GM12878 (cell line): ENCODE data around the gene ACTN3.

Source experiments
- CHD4 ChIP-seq: fragments of 200-600 bp; sonication (generic); IDR thresholded peaks from 2 replicates; pipeline ENCODE4 v1.6.1; 2016; ENCODE audit warnings: mild to moderate bottlenecking
- JUNB ChIP-seq: IDR thresholded peaks from 2 replicates; pipeline ENCODE4 v1.6.1; 2016; ENCODE audit warnings: antibody characterized with exemption, mild to moderate bottlenecking
- NRF1 ChIP-seq: conservative IDR thresholded peaks from 2 replicates; pipeline ENCODE4 v1.6.1; 2011; ENCODE audit warnings: mild to moderate bottlenecking, low read depth, low read length, improper control_type of control experiment
- TF ChIP-seq, protein P1 (sequence below): IDR thresholded peaks from 2 replicates; pipeline ENCODE4 v1.6.1; 2011; ENCODE audit warnings: low read depth, low read length, improper control_type of control experiment, borderline replicate concordance
- TF ChIP-seq, protein P2 (sequence below): fragments of 450-650 bp; IDR thresholded peaks from 2 replicates; pipeline ENCODE4 v1.6.1; 2017; ENCODE audit warnings: mild to moderate bottlenecking, moderate library complexity

DNA sequence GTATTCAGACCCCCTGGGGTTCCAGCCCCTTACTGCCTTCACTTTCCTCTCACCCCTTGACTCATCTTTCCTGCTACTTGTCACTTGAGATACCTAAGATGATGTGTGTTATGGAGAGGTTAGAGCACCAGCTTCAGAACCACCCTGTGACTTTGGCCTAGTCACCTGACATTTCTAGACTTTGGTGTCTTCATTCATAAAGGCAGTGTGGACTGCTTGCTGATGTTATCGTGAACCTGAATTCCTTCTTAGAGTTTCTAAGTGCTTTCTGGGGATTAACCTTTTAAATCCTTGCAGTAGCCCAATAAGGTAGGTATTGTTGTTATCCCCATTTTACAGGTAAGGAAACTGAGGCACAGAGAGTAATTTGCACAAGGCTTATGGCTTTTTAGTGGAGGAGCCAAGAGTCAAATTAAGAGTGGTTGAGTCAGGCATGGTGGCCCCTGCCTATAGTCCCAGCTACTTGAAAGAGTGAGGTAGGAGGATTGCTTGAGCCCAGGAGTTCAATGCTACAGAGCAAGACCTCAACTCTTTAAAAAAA, 41.4 kb upstream of the ACTN3 start:
- TF ChIP-seq, protein P1, sequence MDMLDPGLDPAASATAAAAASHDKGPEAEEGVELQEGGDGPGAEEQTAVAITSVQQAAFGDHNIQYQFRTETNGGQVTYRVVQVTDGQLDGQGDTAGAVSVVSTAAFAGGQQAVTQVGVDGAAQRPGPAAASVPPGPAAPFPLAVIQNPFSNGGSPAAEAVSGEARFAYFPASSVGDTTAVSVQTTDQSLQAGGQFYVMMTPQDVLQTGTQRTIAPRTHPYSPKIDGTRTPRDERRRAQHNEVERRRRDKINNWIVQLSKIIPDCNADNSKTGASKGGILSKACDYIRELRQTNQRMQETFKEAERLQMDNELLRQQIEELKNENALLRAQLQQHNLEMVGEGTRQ = no peak
- no peak for TF ChIP-seq JUNB
- TF ChIP-seq NRF1 = no peak
- no peak for TF ChIP-seq CHD4
- TF ChIP-seq, protein P2, sequence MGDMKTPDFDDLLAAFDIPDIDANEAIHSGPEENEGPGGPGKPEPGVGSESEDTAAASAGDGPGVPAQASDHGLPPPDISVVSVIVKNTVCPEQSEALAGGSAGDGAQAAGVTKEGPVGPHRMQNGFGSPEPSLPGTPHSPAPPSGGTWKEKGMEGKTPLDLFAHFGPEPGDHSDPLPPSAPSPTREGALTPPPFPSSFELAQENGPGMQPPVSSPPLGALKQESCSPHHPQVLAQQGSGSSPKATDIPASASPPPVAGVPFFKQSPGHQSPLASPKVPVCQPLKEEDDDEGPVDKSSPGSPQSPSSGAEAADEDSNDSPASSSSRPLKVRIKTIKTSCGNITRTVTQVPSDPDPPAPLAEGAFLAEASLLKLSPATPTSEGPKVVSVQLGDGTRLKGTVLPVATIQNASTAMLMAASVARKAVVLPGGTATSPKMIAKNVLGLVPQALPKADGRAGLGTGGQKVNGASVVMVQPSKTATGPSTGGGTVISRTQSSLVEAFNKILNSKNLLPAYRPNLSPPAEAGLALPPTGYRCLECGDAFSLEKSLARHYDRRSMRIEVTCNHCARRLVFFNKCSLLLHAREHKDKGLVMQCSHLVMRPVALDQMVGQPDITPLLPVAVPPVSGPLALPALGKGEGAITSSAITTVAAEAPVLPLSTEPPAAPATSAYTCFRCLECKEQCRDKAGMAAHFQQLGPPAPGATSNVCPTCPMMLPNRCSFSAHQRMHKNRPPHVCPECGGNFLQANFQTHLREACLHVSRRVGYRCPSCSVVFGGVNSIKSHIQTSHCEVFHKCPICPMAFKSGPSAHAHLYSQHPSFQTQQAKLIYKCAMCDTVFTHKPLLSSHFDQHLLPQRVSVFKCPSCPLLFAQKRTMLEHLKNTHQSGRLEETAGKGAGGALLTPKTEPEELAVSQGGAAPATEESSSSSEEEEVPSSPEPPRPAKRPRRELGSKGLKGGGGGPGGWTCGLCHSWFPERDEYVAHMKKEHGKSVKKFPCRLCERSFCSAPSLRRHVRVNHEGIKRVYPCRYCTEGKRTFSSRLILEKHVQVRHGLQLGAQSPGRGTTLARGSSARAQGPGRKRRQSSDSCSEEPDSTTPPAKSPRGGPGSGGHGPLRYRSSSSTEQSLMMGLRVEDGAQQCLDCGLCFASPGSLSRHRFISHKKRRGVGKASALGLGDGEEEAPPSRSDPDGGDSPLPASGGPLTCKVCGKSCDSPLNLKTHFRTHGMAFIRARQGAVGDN = no peak
